ENCODE results near the gene SMARCC1.
A peak's percentile ranks its signal among the peaks of the same experiment; 100 is the strongest.
"Not testable (repeated sequence)": the region's sequence is repeated elsewhere in the genome, so short reads cannot be mapped to it uniquely, and the experiment has no call there.

SMARCC1 gene

GRCh38 chr3:47781685-47782445 is at the start of gene SMARCC1:
SMARCC1 (minus strand) TSS chr3:47781893; CDS start chr3:47781797, 96 bp downstream.
- DNase-seq, result peak; percentile 94

DNA sequence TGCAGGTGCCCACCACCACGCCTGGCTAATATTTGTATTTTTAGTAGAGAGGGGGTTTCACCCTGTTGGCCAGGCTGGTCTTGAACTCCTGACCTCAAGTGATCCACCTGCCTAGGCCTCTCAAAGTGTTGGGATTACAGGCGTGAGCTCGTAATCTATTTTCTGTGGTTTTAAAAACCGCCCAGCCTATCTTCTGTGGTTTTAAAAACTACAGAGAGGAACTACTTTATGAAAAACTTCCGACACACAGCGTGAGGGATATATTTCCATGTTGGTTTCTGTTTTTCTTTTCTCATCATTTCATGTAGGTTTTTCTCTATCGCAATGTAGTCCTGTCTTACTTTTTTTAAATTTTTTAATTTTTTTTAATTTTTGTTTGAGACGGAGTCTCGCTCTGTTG is 47.8 kb upstream of the SMARCC1 start:
- not testable (repeated sequence) for DNase-seq

GRCh38 chr3:47825590-47825989 is 43.9 kb upstream of the SMARCC1 start:
- no peak for DNase-seq

- DNase-seq, result peak; percentile 57
Measured at GRCh38 chr3:47824541-47825473, 43.1 kb upstream of the SMARCC1 start.

GRCh38 chr3:47817609-47818008 is 35.9 kb upstream of the SMARCC1 start:
- no peak for DNase-seq

DNA sequence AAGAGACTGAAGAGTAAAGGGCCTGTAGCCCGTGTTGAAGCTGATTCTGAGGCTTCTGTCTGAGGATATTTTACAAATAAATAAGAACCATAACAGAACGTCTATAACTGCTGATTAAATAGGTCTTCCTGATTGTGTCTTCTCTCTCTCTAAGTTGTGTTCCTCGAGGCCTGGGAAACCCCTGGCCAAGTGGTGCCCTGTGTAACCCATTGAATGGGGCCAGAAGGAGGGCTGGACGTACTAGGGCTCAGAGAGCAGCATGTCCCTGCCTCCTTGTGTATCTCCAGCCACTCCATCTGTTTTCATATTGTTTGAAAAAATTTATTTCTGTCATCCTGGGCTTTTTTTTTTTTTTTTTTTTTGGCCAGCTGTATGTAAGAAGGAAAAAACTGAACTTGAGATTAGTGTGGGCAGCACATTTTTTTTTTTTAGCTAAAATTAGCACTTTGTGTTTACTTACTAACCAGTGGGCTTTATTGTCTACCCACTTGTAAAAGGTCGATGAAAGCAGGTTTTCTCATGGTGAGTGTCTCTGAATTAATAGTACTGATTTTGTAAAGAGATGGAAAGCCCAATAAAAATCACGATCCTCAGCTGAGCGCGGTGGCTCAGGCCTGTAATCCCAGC is 32.0 kb upstream of the SMARCC1 start:
- no peak for DNase-seq

- no peak for DNase-seq
Measured at GRCh38 chr3:47804577-47804976, 22.9 kb upstream of the SMARCC1 start.

DNA sequence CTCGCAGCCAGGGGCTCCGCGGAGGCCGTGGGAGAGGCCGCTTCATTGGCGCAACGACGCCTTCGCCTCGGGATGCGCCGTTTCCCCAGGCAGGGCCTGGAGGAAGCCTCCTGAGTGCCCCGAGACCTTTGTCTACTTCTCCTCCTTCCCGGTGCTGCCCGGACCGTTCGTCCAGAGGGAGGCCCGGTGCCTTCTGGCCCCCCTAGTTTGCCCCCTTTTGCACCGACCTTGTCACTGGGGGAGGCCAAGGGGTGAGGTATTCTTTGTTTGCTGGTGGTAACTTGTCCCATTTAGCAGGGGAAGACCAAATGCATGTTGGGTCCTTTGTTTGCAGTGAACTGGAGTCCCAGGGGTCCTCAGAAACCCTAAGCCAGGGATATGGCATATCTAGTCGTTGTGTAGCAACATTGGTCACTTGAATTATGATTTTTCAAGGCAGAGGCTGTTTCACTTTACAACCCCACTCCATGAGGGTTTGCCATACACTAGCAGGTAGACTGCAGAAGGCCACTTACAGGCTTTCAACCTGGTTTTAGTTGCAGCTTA is 21.9 kb upstream of the SMARCC1 start:
- DNase-seq, result no peak

GRCh38 chr3:47802734-47803479 is 21.2 kb upstream of the SMARCC1 start, which contains the start of gene DHX30:
DHX30 (plus strand) TSS chr3:47803138; CDS start chr3:47810684, 7,546 bp downstream.
- DNase-seq, result peak; percentile 31

DNA sequence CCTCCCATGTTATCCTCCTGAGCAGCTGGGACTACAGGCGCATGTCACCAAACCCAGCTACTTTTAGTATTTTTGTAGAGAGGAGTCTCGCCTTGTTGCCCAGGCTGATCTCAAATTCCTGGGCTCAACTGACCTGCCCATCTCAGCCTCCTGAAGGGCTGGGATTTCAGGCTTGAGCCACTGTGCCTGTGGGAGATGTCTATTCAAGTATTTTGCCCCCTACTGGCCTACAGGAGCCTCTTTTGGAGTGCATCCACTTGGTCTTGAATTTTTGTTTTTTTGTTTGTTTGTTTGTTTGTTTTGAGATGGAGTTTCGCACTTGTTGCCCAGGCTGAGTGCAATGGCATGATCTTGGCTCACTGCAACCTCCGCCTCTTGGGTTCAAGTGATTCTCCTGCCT is 18.0 kb upstream of the SMARCC1 start:
- no peak for DNase-seq

DNA sequence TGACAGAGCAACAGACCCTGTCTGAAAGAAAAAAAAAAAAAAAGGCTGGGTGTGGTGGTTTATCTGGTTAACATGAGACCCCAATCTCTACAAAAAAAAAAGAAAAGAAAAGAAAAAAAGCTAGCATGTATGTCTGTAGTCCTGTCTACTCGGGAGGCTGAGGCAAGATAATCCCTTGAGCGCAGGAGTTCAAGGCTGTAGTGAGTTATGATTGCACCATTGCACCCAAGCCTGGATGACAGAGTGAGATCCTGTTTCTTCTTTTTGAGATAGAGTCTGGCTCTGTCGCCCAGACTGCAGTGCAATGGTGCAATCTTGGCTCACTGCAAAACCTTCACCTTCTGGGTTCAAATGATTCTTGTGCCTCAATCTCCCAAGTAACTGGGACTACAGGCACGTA is 12.9 kb upstream of the SMARCC1 start:
- no peak for DNase-seq

GRCh38 chr3:47792699-47793098 is 11.0 kb upstream of the SMARCC1 start:
- DNase-seq, result no peak

- DNase-seq, result no peak
Measured at GRCh38 chr3:47791193-47791855, 9.6 kb upstream of the SMARCC1 start.

DNA sequence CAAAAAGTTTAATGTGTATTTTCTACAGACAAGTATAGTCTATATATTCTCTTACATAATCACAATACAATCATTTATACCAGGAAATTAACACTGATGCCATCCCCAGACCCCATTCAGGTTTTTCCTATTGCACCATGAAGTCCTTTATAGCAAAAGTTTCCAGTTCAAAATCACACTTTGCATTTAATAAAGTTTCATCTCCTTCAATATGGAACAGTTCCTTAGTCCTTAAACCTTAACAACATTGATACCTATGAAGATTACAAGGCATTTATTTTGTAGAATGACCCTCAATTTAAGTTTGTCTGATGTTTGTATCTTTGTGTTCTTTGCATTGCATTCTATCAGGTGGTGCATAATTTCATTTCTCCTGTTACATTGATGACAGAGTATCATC is 2.0 kb upstream of the SMARCC1 start:
- DNase-seq, result no peak

DNA sequence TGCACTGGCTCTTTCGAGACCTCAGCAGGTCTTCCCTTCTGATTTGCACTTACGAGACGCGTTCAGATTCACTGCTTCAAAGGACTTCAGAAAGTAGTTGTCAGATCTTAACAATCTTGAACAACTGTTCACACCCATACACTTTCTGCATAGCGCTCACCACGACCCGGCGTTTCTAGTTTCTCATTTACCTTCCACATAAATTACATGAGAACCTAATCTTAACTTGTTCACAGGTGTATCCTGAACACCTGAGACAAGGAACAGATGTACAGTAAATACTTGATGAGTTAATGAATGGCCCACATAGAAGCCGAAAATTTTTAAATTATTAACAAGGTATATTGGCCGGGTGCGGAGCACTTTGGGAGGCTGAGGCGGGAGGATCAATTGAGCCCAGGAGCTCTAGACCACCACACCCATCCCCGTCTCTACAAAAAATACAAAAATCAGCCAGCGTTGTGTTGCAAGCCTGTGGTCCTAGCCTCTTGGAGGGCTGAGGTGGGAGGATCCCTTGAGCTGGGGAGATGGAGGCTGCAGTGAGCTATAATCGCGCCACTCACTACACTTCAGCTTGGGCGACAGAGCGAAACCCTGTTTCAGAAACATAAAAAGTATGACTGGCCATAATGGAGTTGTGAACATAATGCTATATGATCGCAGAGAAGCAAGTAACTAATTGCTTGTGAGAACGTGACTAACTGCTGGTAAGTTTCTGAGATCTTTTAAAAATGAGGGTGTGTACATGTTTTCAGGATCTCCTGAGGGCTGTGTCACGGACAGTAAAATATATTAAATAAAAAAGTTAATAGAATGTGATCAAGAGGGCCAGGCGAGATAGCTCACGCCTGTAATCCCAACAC is 984 bp upstream of the SMARCC1 start:
- no peak for DNase-seq

- DNase-seq, result no peak
Measured at GRCh38 chr3:47780741-47781684, 680 bp downstream of the SMARCC1 start.

DNA sequence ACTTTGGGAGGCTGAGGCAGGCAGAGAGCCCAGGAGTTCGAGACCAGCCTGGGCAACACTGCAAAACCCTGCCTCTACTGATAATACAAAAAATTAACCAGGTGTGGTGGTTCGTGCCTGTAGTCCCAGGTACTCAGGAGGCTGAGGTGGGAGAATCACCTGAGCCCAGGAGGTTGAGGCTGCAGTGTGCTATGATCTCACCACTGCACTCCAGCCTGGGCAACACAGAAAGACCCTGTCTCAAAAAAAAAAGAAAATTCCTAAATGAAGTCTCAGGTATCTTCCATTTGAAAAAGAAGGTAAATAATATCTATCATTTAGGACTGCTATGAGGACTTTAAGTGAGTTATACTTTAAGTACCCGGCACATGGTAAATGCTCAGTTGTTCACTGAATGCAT is 2.9 kb downstream of the SMARCC1 start:
- no peak for DNase-seq

- DNase-seq, result no peak
Measured at GRCh38 chr3:47772788-47773187, 8.9 kb downstream of the SMARCC1 start.

- DNase-seq, result no peak
Measured at GRCh38 chr3:47772047-47772446, 9.6 kb downstream of the SMARCC1 start.

GRCh38 chr3:47766186-47766585 is 15.5 kb downstream of the SMARCC1 start:
- no peak for DNase-seq

All from NCI-H1048 (cell line).